Mucosa of descending colon (tissue), 3 donors: ENCODE results near the gene ACOXL. TPM values are rescaled to one million over a fixed set of nuclear protein-coding genes. Genes with fewer than 3 reads are reported as not detected.

Experiments used
- ATAC-seq: fragments of 200-7000 bp; cut with Tn5 transposase; one replicate; pipeline ENCODE4 v1.9.1; 2020; ENCODE audit warnings: mild to moderate bottlenecking, moderate library complexity
- DNase-seq, 3 donors: peaks; one replicate each; pipeline ENCODE4 v3.0.0-alpha.2; 2020
- H3K36me3 ChIP-seq: fragments of 200-600 bp; one replicate; pipeline ENCODE4 v1.8.0; 2021; ENCODE audit warnings: low read depth, mild to moderate bottlenecking
- H3K4me1 ChIP-seq: fragments of 200-600 bp; one replicate; pipeline ENCODE4 v1.8.0; 2021; ENCODE audit warnings: low read depth, mild to moderate bottlenecking
- H3K4me3 ChIP-seq: fragments of 200-600 bp; one replicate; pipeline ENCODE4 v1.8.0; 2021; ENCODE audit warnings: mild to moderate bottlenecking
- H3K9me3 ChIP-seq: fragments of 200-600 bp; one replicate; pipeline ENCODE4 v1.8.0; 2021; ENCODE audit warnings: mild to moderate bottlenecking
- CTCF ChIP-seq: fragments of 200-600 bp; IDR thresholded peaks from one replicate; pipeline ENCODE4 v1.8.0; 2022; ENCODE audit warnings: antibody characterized with exemption, mild to moderate bottlenecking
- intact Hi-C, 2 donors: fragments of 100-400 bp; cut with DNase I in 1 of 2; cut with micrococcal nuclease in 1 of 2; formaldehyde crosslinking; loops; one replicate each; pipeline versions ENCODE4 v1.11.0 to v1.11.1; 2022; cut with DNase I, micrococcal nuclease
- total RNA-seq, 3 donors: library from RNA; stranded (reverse); fragmentation: NEBNext Ultra II Directional in 2 of 3; extraction: Animal tissue kit (Norgen Biotek cat#: 25700) in 2 of 3; gene quantifications; one replicate each; pipeline versions ENCODE4 v1.2.1 to v1.2.4, GENCODE V29; 2021 to 2023
- donor health status: DM: no; HTN: no; CAD: no; lungs with moderate emphysema.
- donor health status: DM: no; HTN: no; CAD: no.
- donor health status: DM: no; HTN: yes; CAD: no.

ACOXL gene
- total RNA-seq, 3 donors from 2014 or later: 0.51 to 1.2 (median 0.87) TPM

- peaks cover 26% of the 10 kb centered on the region for H3K4me1 ChIP-seq
- ATAC-seq (peak; percentile 66), DNase-seq (peak; percentile 78 to 89 (median 88))
- H3K9me3 ChIP-seq: no peaks in the 10 kb centered on the region
- no peaks in the 10 kb centered on the region for H3K36me3 ChIP-seq
- intact Hi-C loops: no loop called here
- no peak overlapping the region for H3K4me3 ChIP-seq
- peak; percentile 83 for TF ChIP-seq CTCF
Measured at GRCh38 chr2:111116843-111117597, 384.6 kb downstream of the ACOXL start.

- ATAC-seq (peak; percentile 9), DNase-seq (peak; percentile 56 to 74 (median 71))
- no peaks in the 10 kb centered on the region for H3K36me3 ChIP-seq
- no peak for TF ChIP-seq CTCF
- no peak overlapping the region for H3K4me3 ChIP-seq
- intact Hi-C loops: no loop called here
- no peaks in the 10 kb centered on the region for H3K9me3 ChIP-seq
- peaks cover 26% of the 10 kb centered on the region for H3K4me1 ChIP-seq
Measured at GRCh38 chr2:111117598-111118480, 385.5 kb downstream of the ACOXL start.

- H3K9me3 ChIP-seq: no peaks in the 10 kb centered on the region
- TF ChIP-seq CTCF: no peak
- ATAC-seq: no peak
- intact Hi-C loops: no loop called here
- H3K4me3 ChIP-seq: no peak overlapping the region
- peak; percentile 57 to 61 (median 60) for DNase-seq
- H3K36me3 ChIP-seq: no peaks in the 10 kb centered on the region
- peaks cover 30% of the 10 kb centered on the region for H3K4me1 ChIP-seq
Measured at GRCh38 chr2:111118481-111118980, 386.2 kb downstream of the ACOXL start.

GRCh38 chr2:111118981-111119821 is 386.8 kb downstream of the ACOXL start:
- ATAC-seq: no peak
- DNase-seq: peak; percentile 62 to 69 (median 68)
- Histone ChIP-seq H3K9me3 (no peaks in the 10 kb centered on the region), H3K4me3 (no peak overlapping the region), H3K4me1 (peaks cover 32% of the 10 kb centered on the region), H3K36me3 (no peaks in the 10 kb centered on the region)
- intact Hi-C loops: no loop called here
- TF ChIP-seq CTCF: no peak

- H3K36me3 ChIP-seq: no peaks in the 10 kb centered on the region
- TF ChIP-seq CTCF: no peak
- H3K4me3 ChIP-seq: peak overlapping the region; percentile 75
- DNase-seq (peak in 1 of 3 donors; percentile 63), ATAC-seq (no peak)
- no peaks in the 10 kb centered on the region for H3K9me3 ChIP-seq
- intact Hi-C loops: no loop called here
- peaks cover 32% of the 10 kb centered on the region for H3K4me1 ChIP-seq
Measured at GRCh38 chr2:111119822-111120252, 387.5 kb downstream of the ACOXL start.
